Heart left ventricle (tissue), 13 donors: ENCODE data around the gene HOXC5.

Experiments used
- CTCF ChIP-seq, 12 donors: fragments of 200-600 bp; sonication (generic) in 4 of 12; IDR thresholded peaks; one replicate each; pipeline versions ENCODE4 v1.5.0 to v1.8.0; 2018 to 2022; ENCODE audit warnings: antibody characterized with exemption in 12 of 12, mild to moderate bottlenecking in 5 of 12
- POLR2A ChIP-seq, 2 donors: fragments of 450-650 bp; IDR thresholded peaks; one replicate each; pipeline ENCODE4 v1.6.1; 2017; ENCODE audit warnings: antibody characterized with exemption in 2 of 2, mild to moderate bottlenecking in 2 of 2, moderate library complexity in 2 of 2
- donor health status: ischemic (EF 13 %, LVEDD 7.1; RV severe dilation, severe dysfunction).
- donor health status: DM: no; HTN: yes; CAD: no.
- donor health status: DM: no; HTN: no; CAD: no.
- donor health status: ischemic (EF 25% LVEDD 6.9; RV normal size, moderate dysfunction).
- donor health status: ischemic (EF 25% LVEDD 5.7; RV mildly dilated, moderate dysfunction).
- donor health status: ischemic (EF 35%, LVEDD 5.7; RV mildly dilated, moderate dysfunction).
- donor health status: nonischemic (EF 11% LVEDD 7.7; RV severe dilation, severe dysfunction).
- donor health status: DM: yes; HTN: yes; CAD: no.
- donor health status: PGD.
- donor health status: ischemic (EF 29% LVEDD 5.4; RV normal size, mild dysfunction).
- donor health status: nonischemic (EF 23%, LVEDD 6.1; RV moderate dilation, normal function).

GRCh38 chr12:53992377-53992889 is 40.4 kb upstream of the HOXC5 start:
- TF ChIP-seq CTCF (IDR thresholded peaks at IDR 0.05) (no peak), POLR2A (IDR thresholded peaks at IDR 0.05) (no peak)
